BE2C (cell line): ENCODE results near the gene TMC3.

Experiments used
- DNase-seq: peaks from one replicate; pipeline ENCODE4 v3.0.0-alpha.2; 2020
- H3K27me3 ChIP-seq: fragments of 250-450 bp; sonication (Bioruptor Pico); 2 replicates; pipeline ENCODE4 v1.5.1; 2020; ENCODE audit warnings: mild to moderate bottlenecking
- H3K36me3 ChIP-seq: fragments of 250-450 bp; sonication (Bioruptor Pico); 2 replicates; pipeline ENCODE4 v1.5.1; 2020; ENCODE audit warnings: mild to moderate bottlenecking
- H3K4me1 ChIP-seq: fragments of 250-450 bp; sonication (Bioruptor Pico); 2 replicates; pipeline ENCODE4 v1.5.1; 2020
- H3K4me3 ChIP-seq: 2 replicates; pipeline ENCODE4 v1.5.1; 2011; ENCODE audit warnings: low read depth, low read length
- H3K9me3 ChIP-seq: fragments of 250-450 bp; sonication (Bioruptor Pico); 2 replicates; pipeline ENCODE4 v1.5.1; 2020
- CTCF ChIP-seq: IDR thresholded peaks from 2 replicates; pipeline ENCODE4 v1.5.1; 2012; ENCODE audit warnings: mild to moderate bottlenecking, low read depth, low read length

Gene TMC3

GRCh38 chr15:81296186-81296585 is 77.8 kb downstream of the TMC3 start:
- DNase-seq: no peak

GRCh38 chr15:81295486-81296121 is 78.4 kb downstream of the TMC3 start:
- TF ChIP-seq CTCF: no peak
- no peaks in the 10 kb centered on the region for H3K4me1 ChIP-seq
- H3K4me3 ChIP-seq: no peak overlapping the region
- H3K36me3 ChIP-seq: no peaks in the 10 kb centered on the region
- no peaks in the 10 kb centered on the region for H3K9me3 ChIP-seq
- no peak for DNase-seq
- H3K27me3 ChIP-seq: peaks cover 4% of the 10 kb centered on the region

More at GRCh38 chr15:81296186-81296585, 77.8 kb downstream of the TMC3 start:
- H3K4me3 ChIP-seq: no peak overlapping the region
- no peaks in the 10 kb centered on the region for H3K9me3 ChIP-seq
- peaks cover 6% of the 10 kb centered on the region for H3K27me3 ChIP-seq
- H3K4me1 ChIP-seq: no peaks in the 10 kb centered on the region
- no peak for TF ChIP-seq CTCF
- H3K36me3 ChIP-seq: no peaks in the 10 kb centered on the region

GRCh38 chr15:81294516-81294880 is 79.5 kb downstream of the TMC3 start:
- DNase-seq: no peak
- Histone ChIP-seq H3K36me3 (no peaks in the 10 kb centered on the region), H3K9me3 (no peaks in the 10 kb centered on the region), H3K27me3 (no peaks in the 10 kb centered on the region; the same call in 1 of the 2 replicates), H3K4me1 (no peaks in the 10 kb centered on the region), H3K4me3 (no peak overlapping the region)
- TF ChIP-seq CTCF: no peak

- no peak overlapping the region for H3K4me3 ChIP-seq
- no peaks in the 10 kb centered on the region for H3K4me1 ChIP-seq
- no peak for DNase-seq
Observed at GRCh38 chr15:81293728-81294515, 80.1 kb downstream of the TMC3 start.

GRCh38 chr15:81292523-81293001 is 81.5 kb downstream of the TMC3 start:
- Histone ChIP-seq H3K27me3 (no peaks in the 10 kb centered on the region; the same call in 1 of the 2 replicates), H3K36me3 (no peaks in the 10 kb centered on the region), H3K4me1 (no peaks in the 10 kb centered on the region), H3K4me3 (no peak overlapping the region), H3K9me3 (no peaks in the 10 kb centered on the region)
- peak; percentile 34 for DNase-seq
- TF ChIP-seq CTCF: no peak

More at GRCh38 chr15:81293728-81294515, 80.1 kb downstream of the TMC3 start:
- H3K27me3 ChIP-seq: no peaks in the 10 kb centered on the region; the same call in 1 of the 2 replicates
- no peak for TF ChIP-seq CTCF
- no peaks in the 10 kb centered on the region for H3K9me3 ChIP-seq
- no peaks in the 10 kb centered on the region for H3K36me3 ChIP-seq
